OCI-LY3 (cell line): ENCODE measurements around the gene ZP3.
"Not testable (repeated sequence)": the region's sequence is repeated elsewhere in the genome, so short reads cannot be mapped to it uniquely, and the experiment has no call there.

Source experiments
- H2AFZ ChIP-seq: fragments of 200-600, 300-600 bp; shearing (Covaris generic); 2 replicates; pipeline ENCODE4 v1.6.0; 2014; ENCODE audit warnings: antibody characterized with exemption, low read depth, low read length
- H3K27ac ChIP-seq: fragments of 200-600, 300-600 bp; sonication (generic); 2 replicates; pipeline ENCODE4 v1.5.1; 2014; ENCODE audit warnings: mild to moderate bottlenecking, low read length, moderate library complexity, mixed read lengths
- H3K27me3 ChIP-seq: fragments of 200-600, 300-600 bp; sonication (generic); 2 replicates; pipeline ENCODE4 v1.6.1; 2014; ENCODE audit warnings: low read depth, low read length, mixed read lengths
- H3K36me3 ChIP-seq: fragments of 200-600, 300-600 bp; sonication (generic); replicated peaks from 2 replicates; pipeline ENCODE3; 2014; ENCODE audit warnings: low read depth, low read length, mixed read lengths
- H3K4me1 ChIP-seq: fragments of 300-600, 200-600 bp; sonication (generic); 2 replicates; pipeline ENCODE4 v1.6.1; 2014; ENCODE audit warnings: low read length, mixed read lengths
- H3K4me2 ChIP-seq: fragments of 200-600, 300-600 bp; sonication (generic); 2 replicates; pipeline ENCODE4 v1.6.1; 2014; ENCODE audit warnings: low read length, mixed read lengths
- H3K4me3 ChIP-seq: fragments of 300-600, 200-600 bp; sonication (generic); 2 replicates; pipeline ENCODE4 v1.5.1; 2014; ENCODE audit warnings: antibody characterized with exemption, mild to moderate bottlenecking, low read length, moderate library complexity
- H3K79me2 ChIP-seq: fragments of 300-600, 200-600 bp; shearing (Covaris generic); 2 replicates; pipeline ENCODE4 v1.6.1; 2014; ENCODE audit warnings: mild to moderate bottlenecking, low read length, mixed read lengths
- H3K9ac ChIP-seq: fragments of 300-600, 200-600 bp; shearing (Covaris generic); 2 replicates; pipeline ENCODE4 v1.6.0; 2014; ENCODE audit warnings: mild to moderate bottlenecking, low read length, moderate library complexity
- H3K9me3 ChIP-seq: fragments of 200-600, 300-600 bp; shearing (Covaris generic); 2 replicates; pipeline ENCODE4 v1.6.1; 2014; ENCODE audit warnings: low read length, mixed read lengths; ENCODE audit not compliant: insufficient read depth
- H4K20me1 ChIP-seq: fragments of 200-600, 300-600 bp; sonication (generic); 2 replicates; pipeline ENCODE4 v1.6.1; 2016; ENCODE audit warnings: low read length, mixed read lengths; ENCODE audit not compliant: insufficient read depth

ZP3 gene

GRCh38 chr7:76476742-76477474, 52.2 kb downstream of the ZP3 start:
- H3K36me3 ChIP-seq, H2AFZ ChIP-seq, H3K4me1 ChIP-seq, H3K27me3 ChIP-seq, H3K9me3 ChIP-seq, H3K9ac ChIP-seq, H3K4me2 ChIP-seq, H3K4me3 ChIP-seq, H4K20me1 ChIP-seq, H3K27ac ChIP-seq, H3K79me2 ChIP-seq: not testable (repeated sequence)

GRCh38 chr7:76479628-76480027, 54.9 kb downstream of the ZP3 start:
- H4K20me1 ChIP-seq, H3K4me1 ChIP-seq, H3K27ac ChIP-seq, H3K79me2 ChIP-seq, H3K4me3 ChIP-seq, H3K27me3 ChIP-seq, H3K4me2 ChIP-seq, H2AFZ ChIP-seq, H3K36me3 ChIP-seq, H3K9ac ChIP-seq, H3K9me3 ChIP-seq: not testable (repeated sequence)

GRCh38 chr7:76480403-76481253, 55.9 kb downstream of the ZP3 start:
- H3K4me1 ChIP-seq, H3K36me3 ChIP-seq, H3K27ac ChIP-seq: not testable (repeated sequence)

GRCh38 chr7:76482660-76483059, 57.9 kb downstream of the ZP3 start:
- not testable (repeated sequence) for H3K4me2 ChIP-seq, H3K4me3 ChIP-seq, H3K27ac ChIP-seq, H2AFZ ChIP-seq, H3K9me3 ChIP-seq, H3K27me3 ChIP-seq, H3K36me3 ChIP-seq, H4K20me1 ChIP-seq, H3K4me1 ChIP-seq, H3K79me2 ChIP-seq, H3K9ac ChIP-seq

More at GRCh38 chr7:76480403-76481253, 55.9 kb downstream of the ZP3 start:
- H3K9me3 ChIP-seq, H3K4me2 ChIP-seq, H3K27me3 ChIP-seq, H2AFZ ChIP-seq, H3K9ac ChIP-seq, H3K79me2 ChIP-seq, H4K20me1 ChIP-seq, H3K4me3 ChIP-seq: not testable (repeated sequence)

GRCh38 chr7:76483081-76483480, 58.3 kb downstream of the ZP3 start:
- not testable (repeated sequence) for H3K9me3 ChIP-seq, H2AFZ ChIP-seq, H3K4me3 ChIP-seq, H3K27ac ChIP-seq, H3K27me3 ChIP-seq, H3K79me2 ChIP-seq, H3K4me2 ChIP-seq, H3K36me3 ChIP-seq, H4K20me1 ChIP-seq, H3K9ac ChIP-seq, H3K4me1 ChIP-seq

GRCh38 chr7:76484456-76484855, 59.7 kb downstream of the ZP3 start:
- H3K27ac ChIP-seq, H3K27me3 ChIP-seq, H3K4me3 ChIP-seq, H3K79me2 ChIP-seq, H3K9me3 ChIP-seq, H3K4me1 ChIP-seq, H2AFZ ChIP-seq, H4K20me1 ChIP-seq, H3K36me3 ChIP-seq, H3K9ac ChIP-seq, H3K4me2 ChIP-seq: not testable (repeated sequence)

- H3K9me3 ChIP-seq, H3K79me2 ChIP-seq, H3K27ac ChIP-seq, H3K9ac ChIP-seq, H2AFZ ChIP-seq, H3K27me3 ChIP-seq, H3K36me3 ChIP-seq, H3K4me3 ChIP-seq, H4K20me1 ChIP-seq, H3K4me2 ChIP-seq, H3K4me1 ChIP-seq: not testable (repeated sequence)
These were observed 61.3 kb downstream of the ZP3 start for GRCh38 chr7:76485822-76486610.

GRCh38 chr7:76486618-76487017, 61.9 kb downstream of the ZP3 start:
- not testable (repeated sequence) for H3K4me3 ChIP-seq, H3K4me1 ChIP-seq, H3K4me2 ChIP-seq, H3K27ac ChIP-seq, H3K79me2 ChIP-seq, H3K36me3 ChIP-seq, H3K9ac ChIP-seq, H3K9me3 ChIP-seq, H4K20me1 ChIP-seq, H3K27me3 ChIP-seq, H2AFZ ChIP-seq

- H3K36me3 ChIP-seq, H3K4me3 ChIP-seq, H3K4me2 ChIP-seq, H3K9me3 ChIP-seq, H3K9ac ChIP-seq, H3K4me1 ChIP-seq, H2AFZ ChIP-seq, H3K79me2 ChIP-seq, H4K20me1 ChIP-seq, H3K27ac ChIP-seq, H3K27me3 ChIP-seq: not testable (repeated sequence)
These were observed 63.2 kb downstream of the ZP3 start for GRCh38 chr7:76487969-76488368.
